ENCODE results near the gene KLC4.
"Not testable (repeated sequence)": the region's sequence is repeated elsewhere in the genome, so short reads cannot be mapped to it uniquely, and the experiment has no call there.

The KLC4 gene

GRCh38 chr6:43037197-43037596 lies 22.2 kb upstream of the KLC4 start:
- DNase-seq: no peak

- DNase-seq: no peak
Measured at GRCh38 chr6:43037706-43038105, 21.7 kb upstream of the KLC4 start.

GRCh38 chr6:43038727-43039126 lies 20.7 kb upstream of the KLC4 start:
- DNase-seq: no peak

- DNase-seq: no peak
Measured at GRCh38 chr6:43040542-43041257, 18.7 kb upstream of the KLC4 start.

GRCh38 chr6:43041475-43041874 lies 18.0 kb upstream of the KLC4 start:
- DNase-seq: not testable (repeated sequence)

GRCh38 chr6:43043310-43043709 lies 16.1 kb upstream of the KLC4 start:
- no peak for DNase-seq

- DNase-seq: no peak
Measured at GRCh38 chr6:43045371-43045930, 14.0 kb upstream of the KLC4 start.

- DNase-seq: no peak
Measured at GRCh38 chr6:43047998-43048397, 11.4 kb upstream of the KLC4 start.

- no peak for DNase-seq
Measured at GRCh38 chr6:43050981-43051380, 8.4 kb upstream of the KLC4 start.

GRCh38 chr6:43052225-43052841 lies 7.1 kb upstream of the KLC4 start:
- DNase-seq: no peak

GRCh38 chr6:43052842-43053544 lies 6.4 kb upstream of the KLC4 start:
- peak in 1 of 2 donors; percentile 10 for DNase-seq

GRCh38 chr6:43053545-43054205 lies 5.8 kb upstream of the KLC4 start, which contains the start of gene CUL7:
TSS of gene CUL7 (minus strand) at chr6:43053851. CDS start at chr6:43052788, 1,063 bp downstream.
- DNase-seq: peak; percentile 87

GRCh38 chr6:43054206-43054943 lies 5.1 kb upstream of the KLC4 start:
- no peak for DNase-seq

GRCh38 chr6:43055966-43056365 lies 3.5 kb upstream of the KLC4 start:
- no peak for DNase-seq

- DNase-seq: no peak
Measured at GRCh38 chr6:43058531-43058930, 900 bp upstream of the KLC4 start.

- no peak for DNase-seq
Measured at GRCh38 chr6:43060034-43060754, 763 bp downstream of the KLC4 start.

GRCh38 chr6:43060755-43061633 lies 1.6 kb downstream of the KLC4 start:
- DNase-seq: no peak

GRCh38 chr6:43061861-43062260 lies 2.4 kb downstream of the KLC4 start:
- DNase-seq: no peak

GRCh38 chr6:43062818-43063217 lies 3.4 kb downstream of the KLC4 start:
- DNase-seq: no peak

- no peak for DNase-seq
Measured at GRCh38 chr6:43070028-43070632, 10.7 kb downstream of the KLC4 start.
